RCC 7860 (cell line): ENCODE measurements around the gene CCDC194.

ENCODE experiments used
- DNase-seq: peaks from one replicate; pipeline ENCODE4 v3.0.0-alpha.2; 2015; ENCODE audit warnings: low spot score
- FAIRE-seq: peaks from 2 replicates; lab custom pipeline; 2012; peaks lifted over from hg19 to GRCh38; lab: Jason Lieb, UNC

Gene CCDC194

GRCh38 chr19:17393914-17394313 lies at the start of gene CCDC194:
TSS of gene CCDC194 (minus strand) at chr19:17394196. CDS start at chr19:17394158, 38 bp downstream.
- DNase-seq, result no peak
- FAIRE-seq, result no peak

GRCh38 chr19:17441241-17442021 lies 47.4 kb upstream of the CCDC194 start:
- FAIRE-seq, result no peak

GRCh38 chr19:17436874-17437267 lies 42.9 kb upstream of the CCDC194 start:
- FAIRE-seq (no peak), DNase-seq (no peak)

More at GRCh38 chr19:17441241-17442021, 47.4 kb upstream of the CCDC194 start:
- peak; percentile 13 for DNase-seq

GRCh38 chr19:17436094-17436873 lies 42.3 kb upstream of the CCDC194 start:
- no peak for FAIRE-seq

GRCh38 chr19:17435218-17435617 lies 41.2 kb upstream of the CCDC194 start:
- DNase-seq (no peak), FAIRE-seq (no peak)

More at GRCh38 chr19:17436094-17436873, 42.3 kb upstream of the CCDC194 start:
- no peak for DNase-seq

- FAIRE-seq (no peak), DNase-seq (no peak)
Measured at GRCh38 chr19:17431417-17431816, 37.4 kb upstream of the CCDC194 start.

- no peak for DNase-seq
- FAIRE-seq, result no peak
Measured at GRCh38 chr19:17429641-17430113, 35.7 kb upstream of the CCDC194 start.

- DNase-seq (no peak), FAIRE-seq (no peak)
Measured at GRCh38 chr19:17424743-17425365, 30.9 kb upstream of the CCDC194 start.

- DNase-seq, result no peak
- FAIRE-seq, result no peak
Measured at GRCh38 chr19:17423429-17424208, 29.6 kb upstream of the CCDC194 start.

GRCh38 chr19:17421942-17422341 lies 27.9 kb upstream of the CCDC194 start:
- FAIRE-seq (no peak), DNase-seq (no peak)

- DNase-seq (peak; percentile 5), FAIRE-seq (no peak)
Measured at GRCh38 chr19:17420475-17420924, 26.5 kb upstream of the CCDC194 start.

- peak; percentile 88 for FAIRE-seq
- DNase-seq, result peak; percentile 98
Measured at GRCh38 chr19:17419621-17420474, 25.9 kb upstream of the CCDC194 start, which contains the start of gene MVB12A. TSS of gene MVB12A (plus strand) at chr19:17420047. CDS start at chr19:17420136, 89 bp downstream.

GRCh38 chr19:17419154-17419620 lies 25.2 kb upstream of the CCDC194 start:
- DNase-seq (peak; percentile 4), FAIRE-seq (no peak)

- FAIRE-seq (no peak), DNase-seq (no peak)
Measured at GRCh38 chr19:17418710-17419109, 24.7 kb upstream of the CCDC194 start.

GRCh38 chr19:17415121-17415520 lies 21.1 kb upstream of the CCDC194 start:
- FAIRE-seq, result no peak
- no peak for DNase-seq

- FAIRE-seq (no peak), DNase-seq (no peak)
Measured at GRCh38 chr19:17414097-17414496, 20.1 kb upstream of the CCDC194 start.

GRCh38 chr19:17411801-17412200 lies 17.8 kb upstream of the CCDC194 start:
- FAIRE-seq (no peak), DNase-seq (no peak)

GRCh38 chr19:17409990-17410389 lies 16.0 kb upstream of the CCDC194 start:
- DNase-seq (no peak), FAIRE-seq (no peak)

- DNase-seq (no peak), FAIRE-seq (no peak)
Measured at GRCh38 chr19:17406887-17407196, 12.8 kb upstream of the CCDC194 start.
